Middle frontal gyrus (tissue), 1 donor: ENCODE data around the gene TTYH1.
"Not testable (repeated sequence)": the region's sequence is repeated elsewhere in the genome, so short reads cannot be mapped to it uniquely, and the experiment has no call there.

Experiments
- DNase-seq: peaks from one replicate; pipeline ENCODE4 v3.0.0-alpha.2; 2015; ENCODE audit warnings: low spot score; ENCODE audit errors: extremely low spot score

Gene TTYH1

DNA sequence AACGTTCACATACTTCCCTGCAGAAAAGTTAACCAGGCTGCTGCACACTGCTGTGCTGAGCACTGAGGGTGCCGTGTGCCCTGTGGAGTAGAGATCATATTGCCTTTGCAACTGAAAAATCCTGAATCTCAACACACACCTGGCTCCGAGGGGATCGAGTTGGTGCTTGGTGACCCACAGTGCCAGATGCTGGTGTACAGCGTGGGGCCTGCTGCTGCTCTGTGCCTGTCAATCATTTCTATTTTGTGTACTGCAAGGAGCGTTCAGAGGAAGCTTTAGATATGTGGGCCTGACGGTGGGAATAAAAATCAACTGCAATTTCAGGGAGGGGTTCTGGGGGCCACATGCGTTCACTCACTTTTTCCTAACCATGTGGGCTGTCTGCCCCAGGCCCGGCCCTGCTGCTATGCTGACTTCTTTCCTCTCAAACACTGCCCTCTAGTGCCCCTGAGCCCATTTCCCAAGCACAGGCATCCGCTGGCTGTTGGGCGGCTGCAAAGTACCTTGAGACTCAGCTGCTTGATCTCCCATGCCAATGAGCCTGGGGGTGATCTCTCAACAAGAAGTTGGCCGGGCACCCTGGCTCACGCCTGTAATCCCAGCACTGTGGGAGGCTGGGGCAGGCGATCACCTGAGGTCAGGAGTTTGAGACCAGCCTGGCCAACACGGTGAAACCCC, 24.0 kb downstream of the TTYH1 start:
- DNase-seq: peak; percentile 68

DNA sequence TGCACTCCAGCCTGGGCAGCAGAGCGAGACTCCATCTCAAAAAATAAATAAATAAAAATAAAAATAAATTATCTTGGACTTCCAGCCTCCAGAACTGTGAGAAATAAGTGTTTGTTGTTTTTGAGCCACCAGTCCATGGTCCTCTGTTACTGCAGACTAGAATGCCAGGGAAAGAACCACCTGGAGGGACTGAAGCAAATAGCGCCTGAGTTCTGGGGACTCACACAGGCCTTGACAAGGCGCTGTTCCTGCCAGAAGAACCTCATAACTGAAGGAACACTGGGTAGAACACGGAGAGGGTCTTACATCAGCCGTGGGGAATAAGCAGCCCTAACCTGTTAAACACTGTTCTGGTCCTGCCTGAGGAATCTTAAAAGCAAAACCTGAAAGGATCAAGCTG, 25.4 kb downstream of the TTYH1 start:
- no peak for DNase-seq

DNA sequence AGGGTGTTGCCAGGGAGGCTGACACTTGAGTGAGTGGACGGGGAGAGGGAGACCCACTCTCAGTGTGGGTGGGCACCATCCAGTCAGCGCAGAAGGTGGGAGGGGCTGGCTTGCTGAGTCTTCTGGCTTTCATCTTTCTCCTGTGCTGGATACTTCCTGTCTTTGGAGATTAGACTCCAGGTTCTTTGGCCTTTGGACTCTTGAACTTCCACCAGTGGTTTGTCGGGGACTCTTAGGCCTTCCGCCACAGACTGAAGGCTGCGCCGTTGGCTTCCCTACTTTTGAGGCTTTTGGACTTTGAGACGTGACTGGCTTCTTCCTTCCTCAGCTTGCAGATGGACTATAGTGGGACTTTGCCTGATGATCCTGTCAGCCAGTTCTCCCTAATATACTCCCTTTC, 29.5 kb downstream of the TTYH1 start:
- DNase-seq: no peak

DNA sequence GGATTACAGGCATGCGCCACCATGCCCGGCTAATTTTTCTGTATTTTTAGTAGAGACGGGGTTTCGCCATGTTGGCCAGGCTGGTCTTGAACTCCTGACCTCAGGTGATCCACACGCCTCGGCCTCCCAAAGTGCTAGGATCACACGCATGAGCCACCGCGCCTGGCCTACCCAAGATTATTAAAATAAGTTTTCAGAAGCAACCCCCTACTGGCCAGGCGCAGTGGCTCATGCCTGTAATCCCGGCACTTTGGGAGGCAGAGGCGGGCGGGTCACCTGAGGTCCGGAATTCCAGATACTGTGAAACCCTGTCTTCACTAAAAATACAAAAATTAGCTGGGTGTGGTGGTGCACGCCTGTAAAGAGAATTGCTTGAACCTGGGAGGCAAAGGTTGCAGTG, 31.1 kb downstream of the TTYH1 start:
- not testable (repeated sequence) for DNase-seq

DNA sequence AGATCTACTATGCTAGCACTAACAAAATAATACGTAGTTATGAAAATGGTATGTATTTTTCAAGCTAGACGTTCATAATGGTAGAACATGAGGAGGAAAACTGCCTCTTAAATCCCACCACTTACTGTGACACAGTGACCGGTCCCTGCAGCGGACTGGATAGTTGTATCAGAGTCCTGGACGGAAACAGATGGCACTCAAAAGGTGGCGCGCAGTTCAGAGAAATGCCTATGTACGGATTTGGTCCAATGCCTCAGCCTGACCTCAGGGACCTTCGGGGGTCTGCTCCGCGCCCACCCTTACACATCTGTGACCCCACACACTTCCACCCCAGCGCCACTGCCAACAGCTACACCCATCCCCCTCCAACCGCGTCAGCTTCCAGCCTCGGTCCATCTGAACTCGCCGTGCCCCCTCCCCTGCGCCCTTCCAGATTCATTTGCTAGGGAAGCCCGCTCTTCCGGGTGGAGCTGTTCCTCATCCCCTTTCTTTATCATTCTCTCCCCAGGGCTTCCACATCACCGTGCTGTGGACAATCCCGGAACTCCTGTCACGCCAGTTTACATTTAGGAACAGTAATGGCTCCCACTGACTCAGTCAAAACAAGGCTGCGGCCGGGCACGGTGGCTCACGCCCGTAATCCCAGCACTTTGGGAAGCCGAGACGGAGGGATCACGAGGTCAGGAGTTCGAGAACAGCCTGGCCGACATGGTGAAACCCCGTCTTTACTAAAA, 32.9 kb downstream of the TTYH1 start:
- DNase-seq: no peak

DNA sequence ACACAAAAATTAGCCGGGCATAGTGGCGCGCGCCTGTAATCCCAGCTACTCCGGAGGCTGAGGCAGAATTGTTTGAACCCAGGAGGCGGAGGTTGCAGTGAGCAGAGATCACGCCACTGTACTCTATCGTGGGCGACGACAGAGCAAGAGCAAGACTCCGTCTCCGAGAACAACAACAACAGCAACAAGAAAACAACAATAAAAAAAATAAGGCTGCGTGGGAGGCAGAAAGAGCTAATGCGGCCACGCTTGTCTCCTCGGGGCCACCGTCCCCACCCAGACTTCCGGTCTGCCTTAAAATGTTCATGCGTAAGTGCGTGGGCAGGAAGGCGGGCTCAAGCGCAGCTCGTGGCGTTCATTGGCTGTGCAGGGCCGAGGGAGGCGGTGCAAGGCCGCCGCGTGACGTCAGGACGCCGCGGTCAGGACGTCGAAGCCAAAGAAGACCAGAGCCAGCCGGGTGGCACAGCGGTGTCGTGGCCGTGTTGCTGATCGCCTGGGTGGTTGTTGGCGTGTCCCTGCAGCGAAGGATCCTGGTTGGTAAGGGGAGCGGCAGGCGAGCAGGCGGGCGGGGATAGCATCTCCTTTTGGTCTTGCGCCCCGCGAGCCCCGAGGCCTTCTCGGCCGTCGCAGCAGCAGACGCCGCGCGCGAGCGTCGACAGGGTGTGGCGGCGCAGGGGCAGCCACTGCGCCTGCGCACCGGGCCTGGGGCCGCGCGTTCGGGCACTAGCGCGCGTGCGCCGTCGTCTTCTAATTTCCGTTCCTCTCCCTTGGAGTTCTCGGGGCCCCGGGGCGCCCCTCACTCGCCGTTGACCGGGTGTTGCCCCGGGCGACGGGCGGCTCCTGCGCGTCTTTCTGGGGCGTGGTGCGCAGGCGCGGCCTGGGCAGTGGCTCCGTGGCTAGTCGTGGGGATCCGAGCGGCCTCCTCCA, 33.8 kb downstream of the TTYH1 start, which contains the start of gene LENG8:
Gene LENG8 (plus strand): TSS at position 426 of the 927 bp plus-strand sequence. CDS start 2,146 bp downstream, outside the sequence.
- DNase-seq: peak; percentile 99

DNA sequence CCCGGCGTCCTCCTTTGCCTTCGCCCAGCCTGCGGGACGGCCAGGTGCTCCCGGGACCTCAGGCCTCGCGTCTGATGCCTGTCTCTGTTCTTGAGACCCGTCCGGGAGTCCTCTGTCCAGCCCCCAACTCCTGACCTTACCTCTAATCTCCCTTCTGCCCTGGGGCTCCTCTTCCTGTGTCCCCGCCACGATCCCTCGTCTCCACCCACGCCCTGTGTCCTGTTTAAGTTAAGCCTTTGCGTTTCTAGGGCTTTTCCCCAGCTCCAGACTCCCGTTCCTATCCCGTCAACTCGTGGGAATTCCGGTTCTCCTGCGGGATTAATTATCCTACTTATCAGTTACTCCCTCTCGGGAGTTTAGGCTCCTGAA, 34.4 kb downstream of the TTYH1 start:
- DNase-seq: no peak

DNA sequence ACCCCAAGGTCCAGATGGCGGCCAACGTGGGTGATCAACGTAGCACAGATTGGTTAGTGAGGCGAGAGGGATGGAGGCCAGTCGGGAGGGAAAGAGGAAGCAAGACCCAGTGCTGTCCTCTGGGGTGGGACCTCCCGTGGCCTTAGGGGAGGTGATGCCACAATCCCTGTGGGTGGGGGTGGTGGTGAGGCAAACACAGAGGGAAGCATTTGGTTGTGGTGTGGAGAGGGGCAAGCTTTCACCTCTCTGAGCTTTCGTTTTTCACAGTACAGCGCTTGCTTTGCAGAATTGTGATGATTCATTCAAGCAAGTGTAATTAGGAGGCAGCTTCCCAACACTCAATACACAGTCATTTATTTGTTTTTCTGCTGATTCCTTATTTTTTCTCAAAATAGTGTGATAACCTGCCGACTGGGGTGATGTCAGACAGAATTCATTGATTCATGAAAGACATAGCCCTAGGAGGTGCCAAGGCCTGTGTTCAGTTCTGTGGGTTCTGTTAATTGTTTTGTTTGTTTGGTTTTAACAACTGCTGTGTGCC, 36.1 kb downstream of the TTYH1 start:
- DNase-seq: no peak

DNA sequence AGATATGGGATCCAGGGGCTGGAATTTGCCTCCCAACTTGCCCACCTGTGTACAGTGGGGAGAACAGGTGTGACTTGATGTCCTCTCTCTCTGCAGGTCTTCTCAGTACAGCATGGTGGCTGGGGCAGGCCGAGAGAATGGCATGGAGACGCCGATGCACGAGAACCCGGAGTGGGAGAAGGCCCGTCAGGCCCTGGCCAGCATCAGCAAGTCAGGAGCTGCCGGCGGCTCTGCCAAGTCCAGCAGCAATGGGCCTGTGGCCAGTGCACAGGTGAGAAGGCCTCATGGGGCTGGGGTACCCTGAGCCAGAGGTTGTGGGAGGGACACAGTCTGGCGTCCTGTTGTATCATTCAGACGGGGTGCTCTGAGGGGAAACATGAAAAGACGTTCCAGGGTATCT, 36.7 kb downstream of the TTYH1 start:
- DNase-seq: no peak

DNA sequence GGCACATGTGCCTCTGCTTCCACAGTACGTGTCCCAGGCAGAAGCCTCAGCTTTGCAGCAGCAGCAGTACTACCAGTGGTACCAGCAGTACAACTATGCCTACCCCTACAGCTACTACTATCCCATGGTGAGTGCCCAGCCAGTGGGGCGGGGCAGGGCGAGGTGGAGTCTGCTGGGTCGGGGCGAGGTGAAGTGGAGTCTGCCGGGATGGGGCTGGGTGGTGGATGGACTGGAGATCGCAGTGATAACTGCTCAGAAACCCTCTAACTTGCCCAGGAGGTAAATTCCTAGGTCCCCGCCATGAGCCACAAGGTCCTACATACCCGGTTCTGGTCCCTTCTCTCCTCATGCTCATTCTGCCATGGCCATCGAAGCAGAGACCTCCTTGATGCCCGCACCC, 37.4 kb downstream of the TTYH1 start:
- no peak for DNase-seq

DNA sequence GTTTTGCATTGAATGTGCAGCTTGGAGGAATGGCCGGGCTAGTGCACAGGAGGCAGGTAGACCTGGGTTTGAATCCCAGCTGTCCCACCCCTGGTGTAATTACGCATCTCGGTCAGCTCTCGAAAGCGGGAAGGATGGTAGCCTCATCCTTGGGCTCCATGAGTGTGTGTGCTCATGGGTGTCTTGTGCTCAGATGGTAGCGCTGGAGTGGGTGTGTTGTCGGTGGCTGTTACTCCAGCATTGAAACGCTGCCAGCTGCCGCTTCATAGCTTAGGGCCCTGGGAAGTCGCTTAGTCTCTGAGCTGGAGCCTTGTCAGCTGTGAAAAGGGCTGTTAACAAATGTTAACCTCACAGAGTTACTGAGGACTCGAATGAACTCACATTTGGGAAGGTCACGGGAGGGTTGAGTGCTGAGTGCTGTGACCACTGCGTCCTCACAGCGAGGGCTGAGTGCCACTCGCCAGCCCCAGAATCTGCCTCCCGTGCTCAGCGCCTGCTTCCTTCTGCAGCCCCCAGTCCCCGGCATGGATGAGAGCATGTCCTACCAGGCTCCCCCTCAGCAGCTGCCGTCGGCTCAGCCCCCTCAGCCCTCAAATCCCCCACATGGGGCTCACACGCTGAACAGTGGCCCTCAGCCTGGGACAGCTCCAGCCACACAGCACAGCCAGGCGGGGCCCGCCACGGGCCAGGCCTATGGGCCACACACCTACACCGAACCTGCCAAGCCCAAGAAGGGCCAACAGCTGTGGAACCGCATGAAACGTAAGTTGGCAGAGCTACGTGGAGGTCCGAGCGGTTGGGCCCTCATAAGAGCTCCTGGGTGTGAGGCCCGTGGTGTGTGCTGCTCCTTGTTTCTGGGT, 38.9 kb downstream of the TTYH1 start:
- DNase-seq: no peak

DNA sequence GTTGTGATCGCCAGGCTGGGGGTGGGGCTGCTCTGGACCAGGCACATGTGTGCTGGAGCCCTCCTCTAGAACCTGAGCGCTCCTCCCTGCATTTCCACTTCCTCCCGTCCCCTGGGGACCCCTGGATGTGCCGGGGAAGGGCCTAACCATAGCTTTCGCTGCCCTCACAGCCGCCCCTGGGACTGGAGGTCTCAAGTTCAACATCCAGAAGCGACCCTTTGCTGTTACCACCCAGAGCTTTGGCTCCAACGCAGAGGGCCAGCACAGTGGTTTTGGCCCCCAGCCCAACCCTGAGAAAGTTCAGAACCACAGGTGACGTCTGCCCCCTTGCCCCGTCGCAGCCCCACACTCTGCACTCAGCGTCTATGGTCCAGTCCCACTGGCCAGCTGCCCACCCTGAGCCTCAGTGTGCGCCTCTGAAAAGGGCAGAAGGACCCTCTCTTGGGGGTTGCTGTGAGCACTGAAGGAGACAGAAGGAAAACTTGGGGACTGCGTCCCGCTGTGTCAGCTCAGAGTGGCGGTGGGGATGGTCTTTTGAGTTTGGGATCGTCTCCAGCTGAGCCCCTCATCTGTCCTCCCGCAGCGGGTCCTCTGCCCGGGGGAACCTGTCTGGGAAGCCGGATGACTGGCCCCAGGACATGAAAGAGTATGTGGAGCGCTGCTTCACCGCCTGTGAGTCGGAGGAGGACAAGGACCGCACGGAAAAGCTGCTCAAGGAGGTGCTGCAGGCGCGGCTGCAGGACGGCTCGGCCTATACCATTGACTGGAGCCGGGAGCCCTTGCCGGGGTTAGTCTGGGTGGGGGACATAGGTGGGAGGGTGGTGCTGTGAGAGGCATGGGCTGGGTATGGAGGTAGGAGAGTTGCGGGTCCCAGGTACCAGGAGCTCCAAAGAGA, 39.8 kb downstream of the TTYH1 start:
- no peak for DNase-seq

DNA sequence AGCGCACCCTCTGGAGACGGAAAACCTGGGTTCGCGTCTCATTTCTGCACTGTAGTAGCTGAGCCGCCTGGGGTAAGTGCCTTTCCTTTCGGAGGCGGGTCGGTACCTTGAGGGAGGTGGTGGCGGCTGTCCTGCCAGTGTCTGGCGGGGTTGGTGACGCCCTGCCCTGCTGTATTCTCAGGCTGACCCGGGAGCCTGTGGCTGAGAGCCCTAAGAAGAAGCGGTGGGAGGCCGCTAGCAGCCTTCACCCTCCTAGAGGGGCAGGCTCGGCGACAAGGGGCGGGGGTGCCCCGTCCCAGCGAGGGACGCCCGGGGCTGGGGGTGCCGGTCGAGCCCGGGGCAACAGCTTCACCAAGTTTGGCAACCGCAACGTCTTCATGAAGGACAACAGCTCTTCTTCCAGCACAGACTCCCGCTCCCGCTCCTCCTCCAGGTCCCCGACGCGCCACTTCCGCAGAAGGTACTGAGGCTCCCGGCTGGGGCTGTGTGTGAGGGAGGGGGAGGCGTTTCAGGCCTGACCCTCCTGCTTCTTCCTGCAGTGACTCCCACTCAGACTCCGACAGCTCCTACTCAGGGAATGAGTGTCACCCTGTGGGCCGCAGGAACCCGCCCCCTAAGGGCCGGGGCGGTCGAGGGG, 40.6 kb downstream of the TTYH1 start:
- no peak for DNase-seq

DNA sequence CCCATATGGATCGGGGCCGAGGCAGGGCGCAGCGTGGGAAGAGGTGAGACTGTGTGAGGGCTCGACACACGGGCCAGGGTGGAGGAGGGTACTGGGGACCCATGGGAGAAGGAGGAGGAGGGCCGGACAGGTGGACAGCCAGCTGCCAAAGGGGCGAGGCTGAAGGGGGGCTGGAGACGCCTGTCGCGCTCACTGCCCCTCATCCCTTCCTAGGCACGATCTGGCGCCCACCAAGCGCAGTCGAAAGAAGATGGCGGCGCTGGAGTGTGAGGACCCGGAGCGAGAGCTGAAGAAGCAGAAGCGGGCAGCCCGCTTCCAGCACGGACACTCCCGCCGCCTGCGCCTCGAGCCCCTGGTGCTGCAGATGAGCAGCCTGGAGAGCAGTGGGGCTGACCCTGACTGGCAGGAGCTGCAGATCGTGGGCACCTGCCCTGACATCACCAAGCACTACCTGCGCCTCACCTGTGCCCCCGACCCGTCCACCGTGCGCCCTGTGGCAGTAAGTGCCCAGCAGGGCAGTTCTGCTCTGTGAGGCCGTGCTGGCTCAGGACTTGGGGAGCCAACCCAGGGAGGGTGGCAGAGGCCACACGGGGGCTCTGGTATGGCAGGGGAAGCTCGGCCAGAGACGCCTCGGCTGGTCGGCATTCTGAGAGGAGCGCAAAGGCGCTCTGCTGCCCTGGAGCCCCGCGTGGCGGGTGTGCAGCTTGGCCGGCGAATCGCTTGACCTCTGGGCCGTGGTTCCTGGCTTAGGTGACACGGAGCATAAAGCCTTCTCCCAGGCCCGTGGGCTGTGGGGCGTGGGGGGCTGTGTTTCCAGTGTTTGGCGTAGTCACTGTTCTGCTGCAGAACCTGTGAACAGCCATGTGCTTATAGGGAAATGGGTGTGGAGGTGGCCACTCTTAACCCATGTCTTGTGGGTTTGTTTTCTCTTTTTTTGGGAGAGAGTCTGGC, 41.4 kb downstream of the TTYH1 start:
- DNase-seq: no peak

DNA sequence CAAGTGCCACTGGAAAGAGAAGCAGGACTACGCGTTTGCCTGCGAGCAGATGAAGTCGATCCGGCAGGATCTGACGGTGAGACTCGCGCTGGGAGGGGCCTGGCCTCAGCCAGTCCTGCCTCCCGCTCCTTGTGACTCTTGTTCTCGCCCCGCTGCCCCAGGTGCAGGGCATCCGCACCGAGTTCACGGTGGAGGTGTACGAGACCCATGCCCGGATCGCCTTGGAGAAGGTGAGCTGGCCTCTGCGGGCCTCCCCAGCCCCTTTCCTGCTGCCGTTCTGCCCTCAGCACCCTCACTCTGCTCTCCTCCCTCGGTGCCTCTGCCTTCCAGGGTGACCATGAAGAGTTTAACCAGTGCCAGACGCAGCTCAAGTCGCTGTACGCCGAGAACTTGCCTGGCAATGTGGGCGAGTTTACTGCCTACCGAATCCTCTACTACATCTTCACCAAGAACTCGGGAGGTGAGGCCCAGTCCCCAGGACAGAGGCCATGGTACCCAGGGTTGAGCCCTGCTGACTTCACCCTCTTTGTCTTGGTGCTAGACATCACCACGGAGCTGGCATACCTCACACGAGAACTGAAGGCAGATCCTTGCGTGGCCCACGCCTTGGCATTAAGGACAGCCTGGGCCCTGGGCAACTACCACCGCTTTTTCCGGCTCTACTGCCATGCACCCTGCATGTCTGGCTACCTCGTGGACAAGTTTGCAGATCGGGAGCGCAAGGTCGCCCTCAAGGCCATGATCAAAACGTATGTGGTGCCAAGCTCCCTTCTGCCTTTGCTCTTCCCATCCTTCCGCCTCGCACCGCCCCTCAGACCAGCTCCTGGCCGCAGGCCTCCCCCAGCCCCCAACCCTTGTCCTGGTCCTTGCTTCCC, 42.7 kb downstream of the TTYH1 start:
- no peak for DNase-seq

DNA sequence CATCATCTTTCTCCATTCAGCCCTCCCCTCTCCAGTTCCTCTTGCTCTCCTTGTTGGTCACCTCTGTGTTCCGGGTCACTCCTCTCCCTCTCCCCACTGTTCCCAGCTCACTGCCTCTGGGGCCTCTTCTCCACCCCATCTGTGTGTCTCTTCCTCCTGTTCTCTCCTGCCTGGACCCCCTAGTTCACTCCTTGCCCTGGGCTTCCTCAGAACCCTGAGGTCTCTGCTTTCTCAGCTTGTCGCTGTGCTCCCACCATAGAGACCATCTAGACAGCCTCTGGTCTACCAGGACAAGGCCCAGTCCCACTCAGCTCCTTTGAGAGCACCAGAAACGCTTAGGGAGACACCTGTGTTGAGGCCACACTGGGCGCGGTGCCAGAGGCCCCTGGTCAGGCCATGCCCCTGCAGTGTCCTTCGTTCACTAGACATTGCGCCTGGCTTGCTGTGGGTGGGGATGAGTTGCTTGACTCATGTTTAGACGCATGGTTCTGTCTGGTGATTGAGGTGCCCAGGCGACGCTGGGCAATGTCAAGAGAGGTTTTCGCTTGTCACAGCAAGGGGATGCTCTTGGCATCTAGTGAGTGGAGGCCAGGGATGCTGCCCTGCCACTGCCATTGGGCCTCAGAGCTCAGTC, 43.5 kb downstream of the TTYH1 start:
- DNase-seq: no peak
